HG03060 (cell line): ENCODE measurements around the gene PLEKHA3.
"Not testable (repeated sequence)": the region's sequence is repeated elsewhere in the genome, so short reads cannot be mapped to it uniquely, and the experiment has no call there.

Experiments
- ATAC-seq: cut with Tn5 transposase; IDR thresholded peaks from one replicate; pipeline ENCODE4 v1.9.1; 2021; ENCODE audit warnings: low read depth, moderate number of reproducible peaks; ENCODE audit not compliant: unreplicated experiment

PLEKHA3 gene

GRCh38 chr2:178522950-178523595 is 42.8 kb downstream of the PLEKHA3 start:
- peak; percentile 63 for ATAC-seq

GRCh38 chr2:178523596-178524134 is 43.4 kb downstream of the PLEKHA3 start:
- no peak for ATAC-seq

- not testable (repeated sequence) for ATAC-seq
Measured at GRCh38 chr2:178525010-178525409, 44.8 kb downstream of the PLEKHA3 start.

DNA sequence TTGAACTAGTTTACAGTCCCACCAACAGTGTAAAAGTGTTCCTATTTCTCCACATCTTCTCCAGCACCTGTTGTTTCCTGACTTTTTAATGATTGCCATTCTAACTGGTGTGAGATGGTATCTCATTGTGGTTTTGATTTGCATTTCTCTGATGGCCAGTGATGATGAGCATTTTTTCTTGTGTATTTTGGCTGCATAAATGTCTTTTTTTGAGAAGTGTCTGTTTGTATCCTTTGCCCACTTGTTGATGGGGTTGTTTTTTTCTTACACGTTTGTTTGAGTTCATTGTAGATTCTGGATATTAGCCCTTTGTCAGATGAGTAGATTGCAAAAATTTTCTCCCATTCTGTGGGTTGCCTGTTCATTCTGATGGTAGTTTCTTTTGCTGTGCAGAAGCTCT is 45.2 kb downstream of the PLEKHA3 start:
- ATAC-seq, result not testable (repeated sequence)

- no peak for ATAC-seq
Measured at GRCh38 chr2:178526256-178526655, 46.0 kb downstream of the PLEKHA3 start.

- no peak for ATAC-seq
Measured at GRCh38 chr2:178527592-178527991, 47.3 kb downstream of the PLEKHA3 start.

DNA sequence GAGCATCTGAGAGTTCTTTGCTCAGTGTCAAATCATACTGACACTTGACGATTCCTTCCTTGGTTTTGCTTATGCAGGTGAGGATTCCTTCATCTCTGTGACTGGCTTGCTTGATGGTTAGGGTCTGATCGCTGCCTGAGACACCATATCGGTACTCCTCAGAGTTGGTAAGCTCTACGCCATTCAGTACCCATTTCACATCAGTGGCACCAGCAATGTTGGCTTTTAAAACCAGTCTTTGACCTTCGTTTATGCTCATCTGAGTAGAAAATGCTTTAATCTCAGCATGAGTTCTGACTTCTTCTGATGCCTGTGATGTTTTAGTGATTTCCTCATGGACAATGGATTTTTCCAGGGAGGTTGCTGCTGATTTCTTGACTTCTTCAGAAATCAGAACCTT is 48.4 kb downstream of the PLEKHA3 start:
- ATAC-seq, result no peak

- ATAC-seq, result no peak
Measured at GRCh38 chr2:178529194-178529593, 48.9 kb downstream of the PLEKHA3 start.

DNA sequence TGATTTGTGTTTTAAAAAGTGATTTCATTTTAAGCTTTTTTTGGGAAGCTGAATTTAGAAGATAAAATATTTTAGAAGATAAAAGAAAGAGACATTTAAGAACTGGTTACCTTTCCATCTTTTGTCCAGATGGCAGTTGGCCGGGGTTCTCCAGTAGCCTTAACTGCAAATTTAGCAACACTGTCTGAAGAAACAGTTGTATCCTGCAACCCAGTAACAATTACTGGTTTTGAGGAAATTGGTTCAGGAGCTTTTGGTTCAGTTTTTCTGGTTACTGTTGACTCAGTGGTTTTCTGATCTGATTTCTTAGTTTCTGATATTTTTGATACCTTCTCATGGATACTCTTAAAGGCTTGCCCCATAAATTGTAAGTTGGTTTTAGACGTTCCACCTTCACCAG is 49.9 kb downstream of the PLEKHA3 start:
- ATAC-seq, result no peak

DNA sequence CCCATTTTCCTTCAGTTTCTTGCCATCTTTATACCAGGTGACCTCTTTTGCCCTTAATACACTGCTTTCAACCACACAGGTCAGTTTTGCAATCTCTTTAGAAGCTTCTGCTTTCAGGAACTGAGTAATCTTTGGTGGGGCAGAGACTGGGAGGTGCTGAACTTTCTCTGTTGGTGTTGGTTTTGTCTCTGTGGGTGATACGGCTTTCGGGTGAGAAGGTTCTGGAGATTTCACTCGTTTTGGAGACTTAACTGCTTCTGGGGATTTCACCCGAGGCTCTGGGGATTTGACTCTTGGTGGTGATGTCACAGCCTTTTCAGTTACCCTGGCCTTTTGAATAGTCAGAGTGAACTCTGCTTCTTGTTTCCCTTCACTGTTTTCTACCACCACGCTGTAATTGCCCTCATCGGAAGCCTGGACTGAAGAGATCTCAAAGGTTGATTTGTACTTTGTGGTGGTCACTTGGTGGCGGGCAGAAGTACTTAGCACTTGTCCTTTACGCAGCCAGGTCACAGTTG is 50.4 kb downstream of the PLEKHA3 start:
- ATAC-seq, result peak; percentile 95

- no peak for ATAC-seq
Measured at GRCh38 chr2:178531168-178531567, 50.9 kb downstream of the PLEKHA3 start.

GRCh38 chr2:178536037-178536436 is 55.8 kb downstream of the PLEKHA3 start:
- no peak for ATAC-seq

- no peak for ATAC-seq
Measured at GRCh38 chr2:178542161-178542560, 61.9 kb downstream of the PLEKHA3 start.

DNA sequence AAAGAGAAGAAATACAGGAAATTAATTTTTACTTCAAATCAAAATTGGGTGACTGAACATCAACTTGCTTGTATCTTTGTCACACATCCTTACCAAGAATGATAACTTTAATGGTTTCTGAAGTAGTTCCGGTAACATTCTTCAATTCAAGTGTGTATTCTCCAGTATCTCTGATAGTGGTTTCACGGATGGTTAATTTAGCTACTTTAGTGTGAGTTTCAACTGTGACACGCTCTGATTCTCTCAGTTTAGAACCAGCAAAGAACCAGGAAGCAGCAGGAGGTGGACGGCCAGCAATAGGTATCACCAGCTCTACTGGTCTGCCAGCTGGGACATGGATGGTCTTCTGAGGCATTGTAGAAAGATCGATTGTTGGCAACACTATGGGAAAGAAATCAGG is 62.3 kb downstream of the PLEKHA3 start:
- no peak for ATAC-seq

DNA sequence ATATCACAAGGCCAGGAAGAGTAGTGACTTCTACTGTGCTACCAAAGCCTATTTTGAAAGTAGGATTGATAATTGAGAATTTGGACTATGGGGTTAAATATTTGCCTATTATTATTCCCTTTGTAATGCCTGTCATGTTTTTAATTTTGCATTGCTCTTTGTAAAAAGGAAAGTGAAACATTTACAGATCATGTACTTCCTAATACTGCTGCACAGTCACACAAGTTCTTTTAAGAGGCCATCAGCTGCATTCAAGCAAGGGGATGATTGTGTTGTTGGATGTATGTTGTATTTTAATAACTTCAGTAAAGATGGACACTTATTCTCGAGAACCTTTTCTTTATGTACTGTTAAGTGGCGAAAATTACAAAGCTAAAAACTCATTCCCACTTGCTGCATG is 70.1 kb downstream of the PLEKHA3 start:
- ATAC-seq, result peak; percentile 54

- no peak for ATAC-seq
Measured at GRCh38 chr2:178553047-178553446, 72.8 kb downstream of the PLEKHA3 start.
